GM18867 (cell line): Measurements from ENCODE around the gene SULT4A1.

ENCODE experiments used
- ATAC-seq: cut with Tn5 transposase; IDR thresholded peaks from one replicate; pipeline ENCODE4 v1.9.1; 2021; ENCODE audit warnings: mild to moderate bottlenecking, moderate library complexity; ENCODE audit not compliant: unreplicated experiment

Gene SULT4A1

DNA sequence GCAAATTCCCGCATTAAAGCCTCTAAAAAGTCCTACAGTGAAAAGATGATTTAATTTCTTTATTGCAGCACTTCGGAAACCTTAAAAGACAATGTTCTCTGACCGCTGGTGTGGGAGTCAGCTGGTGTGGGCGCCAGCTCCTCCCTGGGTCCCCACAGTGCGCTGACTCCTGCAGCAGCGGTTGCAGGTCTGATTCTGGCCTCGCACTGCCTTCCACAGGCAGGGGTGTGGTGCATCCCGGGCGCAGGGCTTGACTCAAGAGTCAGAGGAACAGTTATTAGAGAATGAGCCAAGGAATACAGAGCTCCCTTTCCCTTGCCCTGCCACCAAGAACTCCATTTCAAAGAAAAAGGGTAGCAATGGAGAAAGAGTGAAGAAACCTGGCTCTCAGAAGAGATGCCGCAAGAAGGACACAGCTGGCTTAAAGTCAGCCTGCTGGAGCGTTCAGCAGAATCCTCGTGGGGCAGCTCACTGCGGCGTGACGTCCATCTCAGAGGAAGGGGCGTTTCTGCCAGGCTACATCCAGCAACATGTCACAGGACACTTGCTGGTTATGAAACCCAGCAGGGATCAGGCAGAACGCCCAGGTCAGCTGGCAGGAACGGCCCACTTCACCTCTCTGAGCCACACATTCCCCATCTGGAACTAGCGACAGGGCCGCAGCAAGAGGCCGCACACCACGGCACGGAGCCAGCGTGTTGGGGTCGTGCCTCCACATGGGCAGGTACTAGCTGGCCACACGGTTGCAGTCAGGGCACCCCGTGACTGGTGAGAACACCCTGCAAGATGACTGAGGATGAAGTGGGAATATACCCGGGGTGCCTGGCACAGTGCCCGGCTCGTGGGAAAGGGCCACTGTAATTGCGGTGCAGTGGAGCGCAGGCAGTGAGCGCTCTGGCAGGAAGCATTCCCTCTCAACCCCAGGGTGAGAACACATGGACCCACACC lies 32.1 kb downstream of the SULT4A1 start:
- no peak for ATAC-seq

GRCh38 chr22:43828998-43829782 lies 33.1 kb downstream of the SULT4A1 start:
- ATAC-seq = no peak

GRCh38 chr22:43828725-43828997 lies 33.7 kb downstream of the SULT4A1 start:
- no peak for ATAC-seq

- ATAC-seq = no peak
Measured at GRCh38 chr22:43827926-43828724, 34.2 kb downstream of the SULT4A1 start.

- ATAC-seq = no peak
Measured at GRCh38 chr22:43827003-43827735, 35.1 kb downstream of the SULT4A1 start.

DNA sequence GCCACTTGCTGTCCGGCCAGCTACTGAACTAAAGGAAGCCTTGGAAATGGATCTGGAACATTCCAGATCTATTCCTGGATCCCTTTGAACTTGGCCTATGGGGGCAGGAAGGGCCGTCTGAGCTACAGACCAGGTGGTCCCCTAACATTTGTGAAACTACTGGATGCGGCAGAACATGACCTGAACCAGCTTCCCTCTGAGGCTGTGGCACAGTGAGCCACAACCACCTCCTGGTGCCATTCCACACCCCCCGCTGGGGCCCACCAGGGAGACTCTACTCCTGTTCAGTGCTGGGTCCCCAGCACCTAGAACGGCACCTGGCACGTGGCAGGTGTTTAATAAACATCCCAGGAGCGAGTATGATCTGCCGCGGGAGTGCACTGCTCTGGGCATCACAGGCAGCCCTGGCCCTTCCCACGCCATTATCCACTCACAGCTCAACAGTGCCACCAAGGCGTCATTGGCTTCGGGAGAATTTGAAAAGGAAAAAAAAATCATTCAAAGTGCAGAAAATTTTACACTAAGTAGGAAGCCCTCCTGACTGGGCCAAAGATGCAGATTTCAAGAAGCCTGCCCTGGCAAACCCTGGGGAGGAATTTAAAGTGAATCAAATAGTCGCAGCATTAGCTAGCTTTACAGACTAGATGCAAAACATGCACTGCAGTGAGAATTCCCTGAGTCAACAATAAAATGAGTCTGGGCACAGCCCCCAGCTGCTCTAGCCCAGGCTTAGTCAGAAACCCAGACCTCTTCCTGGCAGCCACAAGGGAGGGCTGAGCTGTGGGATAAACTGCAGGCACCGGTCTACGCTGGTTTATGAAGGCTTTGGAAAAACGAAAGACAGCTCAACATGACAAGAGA lies 35.9 kb downstream of the SULT4A1 start:
- no peak for ATAC-seq

DNA sequence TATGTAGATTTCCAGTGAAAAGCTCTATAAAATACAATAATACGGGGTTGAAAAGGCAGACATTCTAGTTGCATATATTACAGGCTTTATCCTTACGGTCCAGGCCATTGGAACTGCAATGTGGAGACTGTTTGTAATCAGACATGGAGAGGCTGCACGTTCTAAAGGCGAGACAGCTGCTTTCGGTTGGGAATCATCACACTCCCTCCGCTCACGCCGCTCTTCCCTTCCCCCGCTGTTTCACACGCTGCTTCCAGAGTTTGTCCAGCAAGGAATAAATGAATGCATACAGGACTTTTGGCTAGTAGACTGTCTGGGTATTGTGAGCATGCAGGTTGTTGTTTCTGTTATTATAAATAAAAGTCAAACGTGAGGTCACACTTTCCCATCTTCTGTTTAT lies 36.7 kb downstream of the SULT4A1 start:
- no peak for ATAC-seq

GRCh38 chr22:43824724-43825420 lies 37.4 kb downstream of the SULT4A1 start:
- ATAC-seq = no peak

DNA sequence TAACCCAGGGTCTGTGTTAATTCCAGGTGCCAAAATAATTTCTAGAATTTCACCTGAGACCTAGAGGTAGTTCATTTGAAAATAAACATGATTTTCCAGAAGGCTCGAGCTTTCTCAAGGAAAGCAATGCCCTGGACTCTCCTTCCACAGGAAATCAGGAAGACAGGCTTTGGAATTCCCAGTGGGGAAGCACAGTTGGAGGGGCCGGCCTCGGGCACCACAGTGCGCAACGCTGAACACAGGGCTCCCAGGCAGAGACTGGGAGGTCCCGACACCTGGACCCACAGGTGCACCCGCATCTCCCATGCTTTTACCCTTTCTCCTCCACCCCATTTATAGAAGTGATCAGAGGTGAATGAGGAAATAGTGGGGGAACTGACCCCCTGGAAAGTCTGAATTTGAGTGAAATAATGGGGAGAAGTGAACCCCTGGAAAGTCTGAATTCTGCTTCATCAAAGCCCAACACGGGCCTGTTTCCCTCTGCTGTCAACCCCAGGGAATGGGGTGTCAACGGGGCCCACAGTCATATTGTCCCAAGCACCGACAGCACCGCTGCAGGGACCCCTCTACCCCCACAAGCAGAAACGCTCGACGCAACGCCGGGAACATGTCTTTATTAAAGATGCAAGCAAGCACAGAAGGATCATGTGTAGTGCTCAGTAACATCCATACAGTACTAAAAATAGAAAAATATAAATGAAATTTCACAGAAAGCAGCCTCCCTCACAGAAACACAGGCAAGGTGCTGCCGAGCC lies 38.2 kb downstream of the SULT4A1 start:
- ATAC-seq = no peak

DNA sequence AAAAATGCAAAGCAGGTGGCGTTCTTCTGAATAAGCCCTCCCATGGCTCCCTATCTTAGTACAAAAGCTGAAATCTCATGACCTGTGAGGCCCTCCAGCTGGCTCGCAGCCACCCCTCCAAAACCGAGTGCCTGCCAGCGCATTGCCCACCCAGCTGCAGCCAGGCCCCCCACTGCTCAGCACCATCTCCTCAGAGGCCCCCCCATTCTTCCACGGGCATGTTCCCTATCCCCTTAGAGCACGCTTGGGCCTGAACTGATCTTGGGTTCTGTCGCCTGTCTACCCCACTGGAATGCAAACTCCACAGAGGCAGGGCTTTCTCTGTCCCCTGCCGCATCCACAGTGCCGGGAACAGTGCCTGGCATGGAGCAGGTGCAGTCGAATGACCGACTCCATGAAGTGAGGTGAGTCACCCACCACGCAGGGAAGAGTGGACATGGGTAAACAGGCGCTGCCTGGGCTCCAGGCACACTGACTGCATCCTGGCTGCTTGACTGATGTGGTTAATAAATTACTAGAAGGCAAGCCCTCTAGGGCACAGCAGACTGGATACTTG lies 38.9 kb downstream of the SULT4A1 start:
- ATAC-seq = no peak

- ATAC-seq = no peak
Measured at GRCh38 chr22:43821606-43822425, 40.5 kb downstream of the SULT4A1 start.

DNA sequence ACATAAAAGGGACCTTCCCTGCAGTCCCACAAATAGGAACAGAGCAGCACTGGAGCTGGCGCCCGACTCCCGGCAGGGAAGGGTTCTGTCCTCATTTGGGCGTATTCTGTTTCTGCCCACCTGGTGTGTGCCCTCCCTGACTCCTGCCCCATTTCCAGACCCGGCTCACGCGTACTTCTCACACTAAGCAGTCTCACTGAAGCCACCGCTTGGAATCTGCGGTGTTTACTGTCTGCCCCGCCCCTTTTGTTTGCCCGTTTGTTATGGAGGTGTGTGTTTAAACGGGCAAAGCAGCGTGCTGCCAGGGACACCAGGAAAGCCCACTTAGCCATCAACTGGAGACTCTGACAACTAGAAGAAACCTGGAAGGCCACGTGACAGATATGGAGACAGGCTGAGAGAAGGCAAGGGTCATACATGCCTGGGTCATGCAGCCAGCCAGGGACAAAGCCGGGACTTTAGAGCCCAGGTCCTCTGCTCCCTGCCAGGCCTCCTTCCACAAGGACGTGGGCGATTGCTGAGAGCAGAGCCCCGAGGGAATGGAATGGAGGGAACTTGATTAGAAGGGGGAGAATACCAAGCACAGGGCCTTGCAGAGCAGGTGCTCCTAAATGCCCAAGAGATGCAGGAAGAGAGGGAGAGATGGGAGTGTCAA lies 41.5 kb downstream of the SULT4A1 start:
- ATAC-seq = no peak

- ATAC-seq = no peak
Measured at GRCh38 chr22:43819931-43820640, 42.2 kb downstream of the SULT4A1 start.

GRCh38 chr22:43819421-43819921 lies 42.8 kb downstream of the SULT4A1 start:
- no peak for ATAC-seq

DNA sequence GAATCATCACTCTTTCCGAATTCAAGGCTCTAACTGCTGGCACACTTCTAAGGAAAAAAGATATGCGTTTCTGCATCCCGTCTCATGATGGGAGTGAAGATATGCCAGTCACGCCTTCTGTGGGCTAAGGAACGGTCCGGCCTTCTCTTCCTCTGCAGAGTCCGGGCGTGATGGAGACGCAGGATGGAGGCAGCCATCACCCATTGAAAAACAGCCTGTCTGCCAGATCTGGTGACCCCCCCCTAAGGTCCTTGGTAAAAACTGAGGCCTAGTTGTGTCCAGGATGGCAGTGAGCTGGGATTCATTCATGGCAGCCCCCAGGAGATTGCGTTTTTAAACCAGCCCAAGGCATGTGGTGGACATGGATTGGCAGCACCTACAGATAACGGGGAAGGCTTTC lies 43.3 kb downstream of the SULT4A1 start:
- ATAC-seq = no peak

DNA sequence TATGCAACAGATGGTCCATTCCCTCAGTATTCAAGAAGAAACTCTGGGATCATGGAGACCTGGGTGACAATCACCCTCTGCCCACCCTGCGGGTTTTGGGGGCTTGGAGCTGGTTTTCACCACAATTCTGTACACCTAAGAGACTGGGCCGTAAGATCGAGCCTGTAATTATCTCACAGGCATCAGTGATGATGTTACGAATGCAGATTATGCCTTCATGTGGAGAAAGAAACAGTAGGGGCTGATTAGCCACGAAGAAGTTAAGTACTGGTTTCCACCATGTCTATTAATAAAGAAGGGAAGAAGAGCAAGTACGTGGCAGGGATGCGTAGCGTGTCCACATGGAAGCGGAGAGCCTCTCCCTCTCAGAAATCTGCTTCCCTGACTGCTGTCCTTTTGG lies 44.9 kb downstream of the SULT4A1 start:
- ATAC-seq = no peak
